Measurements from ENCODE around the gene PARN.

Gene PARN

GRCh38 chr16:14527411-14528044 is 102.5 kb downstream of the PARN start:
- DNase-seq, result no peak

DNA sequence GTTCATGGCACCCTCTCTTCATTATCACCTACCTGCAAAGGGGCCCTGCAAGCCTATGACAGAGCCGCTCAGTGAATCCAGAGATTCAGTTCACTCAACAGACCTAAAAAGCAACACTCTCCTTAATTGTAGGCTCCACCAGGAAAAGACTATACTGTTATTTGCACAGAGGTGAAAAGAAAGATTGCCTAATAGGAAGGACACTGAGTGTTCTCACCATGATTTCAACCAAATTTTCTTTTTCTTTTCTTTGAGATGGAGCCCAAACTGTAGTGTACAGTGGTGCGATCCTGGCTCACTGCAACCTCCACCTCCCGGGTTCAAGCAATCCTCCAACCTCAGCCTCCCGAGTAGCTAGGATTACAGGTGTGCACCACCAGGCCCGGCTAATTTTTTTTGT is 104.5 kb downstream of the PARN start:
- DNase-seq, result no peak

DNA sequence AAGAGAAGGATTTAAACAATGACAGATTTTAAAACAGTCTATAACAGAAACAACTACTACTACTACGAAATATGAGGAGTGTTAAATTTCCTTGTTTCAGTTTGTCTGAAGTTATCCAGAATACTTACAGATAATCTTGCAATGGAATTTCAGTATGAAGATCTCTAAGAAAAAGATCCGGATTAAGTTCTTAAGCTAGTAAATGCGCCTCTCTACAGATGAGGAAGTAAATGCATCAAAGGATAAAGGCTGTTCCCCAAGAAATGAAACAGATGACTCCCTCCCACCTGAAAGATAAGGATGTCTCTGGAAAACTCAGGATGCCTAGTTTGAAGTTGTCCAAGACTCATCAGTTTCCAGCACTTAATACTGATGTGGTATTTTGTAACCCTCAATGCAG is 105.1 kb downstream of the PARN start:
- no peak for DNase-seq

- no peak for DNase-seq
Observed at GRCh38 chr16:14523632-14524031, 106.4 kb downstream of the PARN start.

DNA sequence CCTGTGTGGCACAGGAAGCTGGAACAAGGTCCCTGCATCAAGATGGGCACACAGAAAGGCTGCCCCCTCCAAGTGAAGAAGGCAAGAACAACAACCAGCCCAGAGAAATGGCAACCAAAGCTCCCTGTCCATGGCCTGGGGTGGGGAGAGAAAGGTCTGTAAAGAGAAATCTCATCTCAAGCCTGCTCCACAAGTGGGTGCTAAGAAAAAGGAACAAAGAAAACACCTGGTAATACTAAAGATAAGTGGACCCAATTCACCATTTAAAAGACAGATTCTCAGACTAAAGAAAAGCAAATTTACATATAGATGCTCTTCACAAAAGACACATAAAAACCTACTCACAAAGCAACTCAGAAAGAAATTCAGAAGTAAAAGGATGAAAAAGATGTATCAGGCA is 107.4 kb downstream of the PARN start:
- DNase-seq, result no peak

GRCh38 chr16:14520753-14521152 is 109.3 kb downstream of the PARN start:
- DNase-seq, result no peak

DNA sequence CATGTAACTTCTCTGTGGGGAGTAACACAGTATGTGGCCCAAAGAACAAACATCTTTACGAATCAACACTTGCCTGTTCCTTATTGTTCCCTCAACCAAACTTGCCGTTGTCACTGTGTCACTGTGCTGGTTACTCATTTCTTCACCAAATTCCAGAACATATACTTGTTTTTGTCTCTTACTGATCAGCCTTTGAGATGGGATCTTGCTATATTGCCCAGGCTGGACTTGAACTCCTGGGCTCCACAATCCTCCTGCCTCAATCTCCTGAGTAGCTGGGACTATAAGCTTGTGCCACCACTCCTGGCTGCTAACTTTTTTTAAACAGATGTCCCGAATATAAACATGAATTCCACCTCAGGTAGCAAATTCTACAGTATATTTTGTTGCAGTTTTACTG is 115.1 kb downstream of the PARN start:
- DNase-seq, result no peak

DNA sequence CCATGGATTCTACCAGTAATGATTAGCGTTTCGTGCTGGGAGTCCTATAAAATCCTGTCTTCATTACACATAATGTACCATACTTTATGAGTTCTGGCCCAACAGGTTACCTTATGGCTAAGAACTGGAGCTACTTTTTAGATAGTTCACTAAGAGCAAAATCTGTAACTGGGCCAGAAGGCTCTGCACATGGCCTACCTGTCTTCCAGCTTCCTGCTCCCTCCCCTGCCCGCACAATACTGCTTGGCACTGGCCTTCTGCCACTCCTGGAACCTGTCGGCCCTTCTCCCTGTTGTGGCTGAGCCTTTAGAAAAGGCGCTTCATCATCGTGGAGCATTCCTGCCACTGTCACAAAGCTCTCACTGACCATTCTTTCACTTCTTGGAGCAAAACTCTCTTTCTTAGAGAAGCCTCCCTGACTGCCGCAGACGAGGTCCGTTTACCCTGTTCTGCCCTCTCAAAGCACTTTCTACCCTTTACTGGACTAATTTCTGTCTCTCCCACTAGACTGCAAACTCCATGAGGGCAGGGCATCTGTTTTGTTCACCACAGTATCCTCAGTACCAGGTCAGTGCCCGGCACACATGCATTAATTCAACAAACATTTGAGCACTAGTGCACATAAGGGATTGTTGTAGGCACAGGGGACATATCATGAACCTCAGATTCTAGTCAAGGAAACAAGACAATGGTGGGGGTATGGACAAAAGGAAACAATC is 116.5 kb downstream of the PARN start:
- no peak for DNase-seq

DNA sequence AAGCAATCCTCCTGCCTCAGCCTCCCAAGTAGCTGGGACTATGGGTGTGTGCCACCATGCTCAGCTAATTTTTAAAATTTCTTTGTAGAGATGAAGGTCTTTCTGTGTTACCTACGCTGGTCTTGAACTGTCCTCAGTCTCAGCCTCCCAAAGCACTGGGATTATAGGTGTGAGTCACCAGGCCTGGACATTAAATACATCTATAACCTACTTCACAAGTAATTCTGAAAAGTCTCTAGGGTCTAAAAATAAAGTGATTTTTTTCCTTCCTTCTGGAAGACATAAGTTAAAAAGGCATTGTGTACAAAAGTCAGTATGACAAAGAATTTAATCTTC is 118.3 kb downstream of the PARN start:
- DNase-seq, result no peak

- no peak for DNase-seq
Observed at GRCh38 chr16:14510939-14511799, 118.9 kb downstream of the PARN start.

DNA sequence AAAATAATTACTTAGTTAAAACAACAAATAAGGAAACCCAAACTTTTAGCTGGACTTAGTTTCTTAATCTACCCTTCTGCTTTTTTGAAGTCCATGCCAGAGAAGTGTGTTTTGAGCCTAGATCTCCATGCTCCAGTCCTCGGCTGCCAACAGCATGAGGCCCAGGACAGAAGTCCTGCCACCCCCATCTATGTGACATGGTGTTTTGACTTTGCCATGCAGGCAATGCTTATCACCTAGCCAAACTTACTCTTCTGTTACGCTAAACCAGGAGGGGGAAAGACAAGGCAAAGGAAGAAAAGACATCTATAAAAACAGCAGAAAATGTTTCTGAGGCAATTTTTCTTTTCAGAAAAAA is 119.5 kb downstream of the PARN start:
- DNase-seq, result no peak

DNA sequence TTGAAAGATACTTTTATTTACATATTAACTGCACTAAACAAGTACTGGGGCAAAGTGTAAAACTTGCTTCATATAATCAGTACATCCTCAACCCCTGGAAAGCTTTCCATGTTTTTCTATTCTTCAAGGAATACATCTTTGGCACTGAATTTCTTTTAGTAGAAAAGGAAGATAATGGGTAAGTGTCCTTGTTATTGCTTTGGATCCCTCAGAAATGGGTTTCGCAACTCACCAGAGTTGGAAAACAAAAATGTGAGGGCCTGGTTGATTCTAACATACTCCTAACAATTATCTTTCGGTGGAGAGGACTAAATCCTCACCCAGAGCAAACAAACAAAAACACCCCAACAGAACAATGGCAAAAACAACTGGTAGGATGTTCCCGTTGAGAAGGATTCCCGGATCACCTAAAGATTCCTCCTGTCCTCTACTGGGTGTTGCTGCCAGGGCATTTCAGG is 120.4 kb downstream of the PARN start:
- DNase-seq, result no peak

DNA sequence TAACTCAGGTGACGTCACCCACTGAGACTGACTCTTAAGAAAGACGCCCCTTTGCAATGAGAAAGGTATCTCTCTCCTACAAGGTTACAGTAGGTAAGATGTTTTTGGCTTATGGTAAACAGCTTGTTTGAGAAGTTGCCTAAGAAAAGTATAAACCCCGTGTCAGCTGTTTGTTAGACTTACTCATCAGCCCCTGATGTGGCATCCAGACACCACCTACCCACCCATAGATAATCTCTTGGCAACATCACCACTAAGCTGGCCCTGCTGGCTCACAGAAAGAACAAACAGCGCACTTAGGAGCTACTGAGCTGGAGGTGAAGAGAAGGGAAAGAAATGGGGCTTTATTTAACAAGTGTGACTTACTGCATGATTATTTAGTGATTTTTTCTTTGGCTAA is 121.0 kb downstream of the PARN start:
- no peak for DNase-seq

GRCh38 chr16:14505846-14506245 is 124.2 kb downstream of the PARN start:
- no peak for DNase-seq

GRCh38 chr16:14502932-14503741 is 126.9 kb downstream of the PARN start:
- DNase-seq, result no peak

DNA sequence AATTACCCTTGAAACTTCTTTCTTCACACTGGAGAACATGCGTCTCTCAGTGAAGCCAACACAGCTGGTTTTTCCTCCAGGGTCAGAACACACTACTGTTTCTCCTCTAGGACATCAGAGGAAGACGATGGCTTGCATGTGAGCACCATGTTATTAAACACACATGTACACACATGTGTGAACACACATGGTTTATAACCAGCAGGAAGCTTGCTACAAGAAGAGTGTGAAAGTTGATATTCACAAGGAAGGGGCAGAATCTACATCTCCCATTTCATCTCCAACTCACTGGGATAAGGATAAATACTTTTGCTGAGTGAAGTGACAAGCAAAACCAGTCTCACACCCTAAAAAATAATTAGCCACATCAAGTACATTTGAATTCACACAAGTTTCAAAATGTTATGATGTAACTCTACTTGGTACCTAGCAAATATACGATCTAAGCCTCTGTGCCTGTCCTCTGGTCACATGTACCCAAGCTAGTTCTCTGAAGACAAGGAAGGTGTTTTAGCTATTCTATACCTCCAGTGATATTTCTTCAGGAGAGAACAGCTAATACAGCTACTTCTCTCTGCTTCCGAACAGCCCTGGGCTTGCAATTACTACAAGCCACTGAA is 127.7 kb downstream of the PARN start:
- no peak for DNase-seq

DNA sequence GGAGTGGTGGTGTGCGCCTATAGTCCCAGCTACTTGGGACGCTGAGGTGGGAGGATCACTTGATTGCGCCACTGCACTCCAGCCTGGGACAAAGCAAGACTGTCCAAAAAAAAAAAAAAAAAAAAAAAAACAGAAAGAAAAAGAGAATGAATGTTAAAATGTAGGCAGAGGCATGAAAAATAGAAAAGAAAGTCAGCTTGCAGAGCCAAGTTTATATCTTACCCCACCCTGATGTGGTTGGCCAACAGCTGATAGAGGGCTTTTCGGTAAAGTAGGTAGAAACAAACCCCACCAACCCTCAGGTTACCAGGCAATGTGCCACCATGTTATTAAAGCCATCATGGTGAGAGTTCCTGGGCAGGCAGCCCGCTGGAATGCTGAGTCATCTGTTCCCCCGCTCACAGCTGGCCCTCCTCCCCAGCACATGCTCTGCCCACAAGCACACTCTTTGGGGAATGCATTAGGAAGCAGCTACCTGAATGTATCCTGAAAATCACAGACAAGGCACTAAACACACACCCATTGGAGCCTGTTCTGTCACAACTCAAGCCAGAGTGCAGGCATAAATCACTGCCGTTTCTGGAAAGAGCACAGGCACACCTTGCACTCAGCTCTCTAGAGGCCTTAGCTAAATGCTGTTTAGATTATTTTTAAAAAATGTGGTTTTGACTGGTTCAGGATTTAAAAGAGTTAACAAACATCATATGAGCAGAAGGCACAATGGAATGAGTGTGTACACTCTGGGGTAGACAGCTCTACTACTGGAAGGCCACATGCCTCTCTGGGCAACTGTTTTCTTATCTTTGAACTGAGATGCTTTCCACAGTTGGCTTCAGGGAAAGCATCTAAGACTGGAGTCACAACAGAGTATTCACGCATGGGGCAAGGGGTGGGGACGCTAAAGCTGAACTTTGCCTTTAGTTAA is 128.5 kb downstream of the PARN start:
- DNase-seq, result no peak

GRCh38 chr16:14500791-14501190 is 129.3 kb downstream of the PARN start:
- DNase-seq, result no peak

- no peak for DNase-seq
Observed at GRCh38 chr16:14499110-14499509, 130.9 kb downstream of the PARN start.

DNA sequence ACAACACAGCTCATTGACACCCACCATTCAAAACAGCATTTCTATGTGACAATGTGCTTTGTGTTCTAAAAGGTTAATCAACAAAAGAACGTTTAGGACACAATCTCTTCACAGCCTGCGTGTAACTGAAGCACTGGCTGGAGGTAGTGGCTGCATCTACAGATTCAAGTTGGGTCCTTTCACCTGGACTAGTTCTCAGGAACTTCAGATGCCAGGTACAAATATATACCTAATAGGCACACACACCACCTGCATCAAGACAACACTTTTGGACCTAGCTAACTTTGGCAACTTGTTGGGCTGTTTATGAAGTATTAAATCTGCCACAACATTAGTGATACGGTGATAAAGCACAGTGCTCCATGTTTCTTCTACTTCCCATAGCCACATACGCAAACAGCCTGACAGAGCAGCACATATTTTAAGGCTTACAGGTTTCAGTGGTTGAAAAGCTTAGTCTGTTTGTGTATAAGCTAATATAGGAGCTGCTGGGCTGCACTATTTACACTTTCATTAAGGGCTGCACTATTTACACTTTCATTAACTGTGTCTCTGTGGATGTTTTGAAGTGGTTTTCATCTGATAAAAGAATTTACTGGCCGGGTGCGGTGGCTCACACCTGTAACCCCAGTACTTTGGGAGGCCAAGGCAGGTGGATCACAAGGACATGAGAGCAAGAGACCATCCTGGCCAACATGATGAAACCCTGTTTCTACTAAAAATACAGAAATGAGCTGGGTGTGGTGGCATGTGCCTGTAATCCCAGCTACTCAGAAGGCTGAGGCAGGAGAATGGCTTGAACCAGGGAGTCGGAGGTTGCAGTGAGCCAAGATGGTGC is 132.6 kb downstream of the PARN start:
- no peak for DNase-seq

DNA sequence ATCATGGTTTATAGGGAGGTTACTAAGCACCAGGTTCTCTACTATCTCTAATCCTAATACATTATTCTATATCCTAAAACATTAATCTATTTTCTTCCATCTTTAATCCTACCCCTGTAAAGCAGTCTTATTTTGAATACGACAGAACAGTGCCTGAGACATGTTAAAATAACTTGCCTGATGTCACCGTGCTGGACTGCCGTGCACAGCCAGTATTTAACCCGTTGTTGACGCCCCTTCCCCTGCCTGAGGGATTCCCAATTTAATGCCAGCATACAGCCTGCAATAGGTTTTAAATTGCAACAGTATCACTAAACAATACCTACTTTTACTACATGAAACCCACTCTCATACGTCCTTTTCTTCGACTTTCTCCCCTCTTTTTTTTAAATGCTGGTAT is 133.3 kb downstream of the PARN start:
- no peak for DNase-seq
